ELR (cell line): ENCODE data around the gene PACRG.

Source experiments
- DNase-seq: peaks from one replicate; pipeline ENCODE4 v3.0.0-alpha.2; 2015; ENCODE audit warnings: low read depth

The PACRG gene

DNA sequence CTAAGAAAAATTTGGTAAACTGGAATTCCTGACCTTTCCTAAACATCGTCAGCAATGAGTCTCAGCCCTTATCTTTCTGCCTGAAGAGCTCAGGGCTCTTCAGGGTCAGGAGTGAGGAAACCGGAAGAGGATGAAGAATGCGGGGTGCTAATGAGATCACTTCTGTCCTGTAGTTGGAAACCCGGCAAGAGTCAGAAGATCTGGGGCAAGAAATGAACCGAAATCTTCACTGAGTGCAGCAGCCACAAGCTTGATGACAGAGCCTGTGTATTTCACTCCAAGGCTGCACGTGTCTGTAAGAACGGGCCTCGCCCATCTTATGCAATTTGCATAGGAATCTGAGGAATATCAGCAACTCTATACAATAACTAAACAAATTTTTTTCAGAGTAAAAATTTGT, 626.3 kb downstream of the PACRG start:
- peak; percentile 11 for DNase-seq

DNA sequence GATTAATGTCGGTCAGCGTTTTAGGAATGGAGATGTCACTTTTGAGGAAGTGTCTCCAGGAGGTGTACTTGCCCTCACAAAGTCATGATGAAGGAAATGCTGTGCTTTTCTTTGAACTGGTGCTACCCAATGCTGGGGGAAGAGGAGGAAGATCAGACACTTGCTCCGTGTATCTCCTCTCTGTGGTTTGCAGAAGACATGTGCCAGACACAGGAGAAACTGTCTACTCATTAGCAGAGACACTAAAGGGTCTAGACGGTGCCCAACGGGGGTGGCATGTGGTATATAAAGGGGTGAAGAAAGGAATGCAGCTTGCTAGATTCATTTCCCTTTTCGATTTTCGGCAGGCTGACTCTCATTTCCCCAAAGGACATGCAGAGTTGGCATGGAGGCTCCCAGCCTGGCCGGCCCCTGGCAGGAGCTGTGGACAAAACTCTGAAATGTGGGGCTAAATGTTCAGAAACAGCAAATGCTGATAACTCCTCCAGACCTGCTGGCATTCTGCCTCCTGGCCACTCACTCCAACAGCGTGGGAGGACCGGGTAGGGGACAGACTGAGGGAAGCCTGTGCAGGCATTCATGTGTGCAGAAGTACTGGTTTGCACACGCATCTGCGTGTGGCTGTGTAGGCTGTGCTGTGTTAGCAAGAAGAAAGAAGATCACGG, 627.1 kb downstream of the PACRG start:
- peak; percentile 47 for DNase-seq

GRCh38 chr6:163355426-163355991, 627.7 kb downstream of the PACRG start:
- peak; percentile 90 for DNase-seq

GRCh38 chr6:163356324-163356723, 628.5 kb downstream of the PACRG start:
- peak; percentile 92 for DNase-seq

- no peak for DNase-seq
These were observed 629.0 kb downstream of the PACRG start for GRCh38 chr6:163356743-163357142.

- no peak for DNase-seq
These were observed 636.9 kb downstream of the PACRG start for GRCh38 chr6:163364641-163365040.
